H9 (cell line): ENCODE measurements around the gene DMRT1. TPM values are rescaled to one million over a fixed set of nuclear protein-coding genes. Genes with fewer than 3 reads are reported as not detected.

ENCODE experiments used
- DNase-seq: peaks from one replicate; pipeline ENCODE4 v3.0.0-alpha.2; 2017
- H2AFZ ChIP-seq: one replicate; pipeline ENCODE4 v1.6.1; 2013; ENCODE audit warnings: mild to moderate bottlenecking, low read length, control low read depth, moderate library complexity
- H2AK5ac ChIP-seq: 2 replicates; pipeline ENCODE4 v1.6.1; 2013; ENCODE audit warnings: low read length, control low read depth, mixed read lengths; ENCODE audit not compliant: insufficient read length
- H2BK120ac ChIP-seq: one replicate; pipeline ENCODE4 v1.6.1; 2013; ENCODE audit warnings: low read depth, mild to moderate bottlenecking, low read length, control low read depth, inconsistent platforms; ENCODE audit not compliant: poor library complexity, severe bottlenecking
- H2BK12ac ChIP-seq: 2 replicates; pipeline ENCODE4 v1.6.1; 2013; ENCODE audit warnings: low read length, control low read depth, mixed read lengths, low read depth; ENCODE audit not compliant: insufficient read length
- H2BK15ac ChIP-seq: 2 replicates; pipeline ENCODE4 v1.6.1; 2013; ENCODE audit warnings: low read depth, low read length, control low read depth
- H2BK20ac ChIP-seq: one replicate; pipeline ENCODE4 v1.6.1; 2013; ENCODE audit warnings: low read depth, mild to moderate bottlenecking, low read length, control low read depth, inconsistent platforms; ENCODE audit not compliant: poor library complexity, severe bottlenecking
- H2BK5ac ChIP-seq: 2 replicates; pipeline ENCODE4 v1.6.1; 2013; ENCODE audit warnings: low read length, control low read depth, mixed read lengths; ENCODE audit not compliant: insufficient read length
- H3K14ac ChIP-seq: 2 replicates; pipeline ENCODE4 v1.6.1; 2013; ENCODE audit warnings: low read length, control low read depth; ENCODE audit not compliant: insufficient read depth
- H3K18ac ChIP-seq: 2 replicates; pipeline ENCODE4 v1.6.1; 2013; ENCODE audit warnings: low read depth, mild to moderate bottlenecking, mixed read lengths, low read length, control low read depth; ENCODE audit not compliant: insufficient read length
- H3K23ac ChIP-seq: 2 replicates; pipeline ENCODE4 v1.6.1; 2013; ENCODE audit warnings: low read length, control low read depth, mixed read lengths, low read depth; ENCODE audit not compliant: insufficient read length
- H3K23me2 ChIP-seq: 2 replicates; pipeline ENCODE4 v1.6.1; 2013; ENCODE audit warnings: low read depth, mild to moderate bottlenecking, mixed read lengths, low read length, control low read depth; ENCODE audit not compliant: insufficient read length, poor library complexity, severe bottlenecking
- H3K27ac ChIP-seq: 2 replicates; pipeline ENCODE4 v1.5.1; 2013; ENCODE audit warnings: low read length, control low read depth, mixed read lengths, low read depth; ENCODE audit not compliant: insufficient read length
- H3K27me3 ChIP-seq: 2 replicates; pipeline ENCODE4 v1.6.1; 2013; ENCODE audit warnings: low read length, control low read depth, inconsistent platforms; ENCODE audit not compliant: insufficient read depth
- H3K4ac ChIP-seq: 2 replicates; pipeline ENCODE4 v1.6.1; 2013; ENCODE audit warnings: low read depth, mild to moderate bottlenecking, control low read depth, inconsistent platforms, low read length, moderate library complexity
- H3K4me1 ChIP-seq: 2 replicates; pipeline ENCODE4 v1.6.1; 2013; ENCODE audit warnings: low read length, control low read depth, inconsistent platforms; ENCODE audit not compliant: insufficient read depth
- H3K4me2 ChIP-seq: 2 replicates; pipeline ENCODE4 v1.6.1; 2013; ENCODE audit warnings: low read length, control low read depth, mixed read lengths; ENCODE audit not compliant: insufficient read length, insufficient read depth
- H3K56ac ChIP-seq: 2 replicates; pipeline ENCODE4 v1.6.1; 2013; ENCODE audit warnings: low read depth, mild to moderate bottlenecking, mixed read lengths, low read length, control low read depth; ENCODE audit not compliant: insufficient read length
- H3K79me1 ChIP-seq: 2 replicates; pipeline ENCODE4 v1.6.1; 2013; ENCODE audit warnings: low read depth, mild to moderate bottlenecking, moderate library complexity, low read length, control low read depth, inconsistent platforms; ENCODE audit not compliant: insufficient read depth, poor library complexity, severe bottlenecking
- H3K79me2 ChIP-seq: 2 replicates; pipeline ENCODE4 v1.6.1; 2013; ENCODE audit warnings: low read length, control low read depth, inconsistent platforms; ENCODE audit not compliant: insufficient read depth
- H3K9ac ChIP-seq: 2 replicates; pipeline ENCODE4 v1.6.1; 2013; ENCODE audit warnings: low read length, control low read depth, mixed read lengths; ENCODE audit not compliant: insufficient read length; ENCODE audit errors: extremely low read depth
- H3K9me3 ChIP-seq: one replicate; pipeline ENCODE4 v1.6.1; 2013; ENCODE audit warnings: low read depth, low read length, inconsistent platforms; ENCODE audit not compliant: control insufficient read depth
- H3T11ph ChIP-seq: one replicate; pipeline ENCODE4 v1.6.1; 2013; ENCODE audit warnings: mild to moderate bottlenecking, low read length, control low read depth, inconsistent platforms
- H4K20me1 ChIP-seq: one replicate; pipeline ENCODE4 v1.6.1; 2013; ENCODE audit not compliant: control insufficient read depth, insufficient read length, insufficient read depth
- H4K5ac ChIP-seq: 2 replicates; pipeline ENCODE4 v1.6.1; 2013; ENCODE audit warnings: low read depth, mild to moderate bottlenecking, mixed read lengths, low read length, control low read depth; ENCODE audit not compliant: insufficient read length
- H4K8ac ChIP-seq: replicated peaks from 2 replicates; pipeline ENCODE4 v1.6.1; 2013; ENCODE audit warnings: low read length, control low read depth, mixed read lengths, low read depth; ENCODE audit not compliant: insufficient read length
- H4K91ac ChIP-seq: 2 replicates; pipeline ENCODE4 v1.6.1; 2013; ENCODE audit warnings: low read depth, mild to moderate bottlenecking, moderate library complexity, mixed read lengths, low read length, control low read depth; ENCODE audit not compliant: insufficient read length
- H3K27ac Mint-ChIP-seq, 3 experiments: 2 replicates in 2 of 3; 3 replicates in 1 of 3; pipeline ENCODE4 v1.8.0; 2020 to 2021; ENCODE audit warnings: mixed read lengths in 3 of 3, mild to moderate bottlenecking in 1 of 3, moderate library complexity in 1 of 3
- H3K27me3 Mint-ChIP-seq: 2 replicates; pipeline ENCODE4 v1.8.0; 2021; ENCODE audit warnings: low read depth, mild to moderate bottlenecking, moderate library complexity, mixed read lengths
- H3K36me3 Mint-ChIP-seq, 3 experiments: 2 replicates in 2 of 3; 3 replicates in 1 of 3; pipeline ENCODE4 v1.8.0; 2020 to 2021; ENCODE audit warnings: low read depth in 3 of 3, mixed read lengths in 3 of 3; ENCODE audit not compliant: insufficient read depth in 1 of 3
- H3K4me1 Mint-ChIP-seq, 2 experiments: 2 replicates each; pipeline ENCODE4 v1.8.0; 2020; ENCODE audit warnings: mixed read lengths in 2 of 2
- H3K4me3 Mint-ChIP-seq, 2 experiments: 2 replicates in 1 of 2; 3 replicates in 1 of 2; pipeline ENCODE4 v1.8.0; 2020 to 2021; ENCODE audit warnings: mild to moderate bottlenecking in 2 of 2, mixed read lengths in 2 of 2, moderate library complexity in 1 of 2
- H3K9me3 Mint-ChIP-seq, 2 experiments: 2 replicates in 1 of 2; 3 replicates in 1 of 2; pipeline ENCODE4 v1.8.0; 2020; ENCODE audit warnings: mild to moderate bottlenecking in 2 of 2, mixed read lengths in 2 of 2, moderate library complexity in 1 of 2
- WGBS: extraction: QIAGEN DNeasy Blood & Tissue Kit; methylation state at CpG from one replicate; pipeline ENCODE4 v1.1.7; 2013; ENCODE audit warnings: missing lambda C conversion rate, low lambda C conversion rate, mixed read lengths; ENCODE audit not compliant: insufficient read length; ENCODE audit errors: extremely low coverage; 5-methylcytosine and 5-hydroxymethylcytosine counted together
- total RNA-seq: library from RNA; stranded (reverse); gene quantifications from 2 replicates; pipeline ENCODE4 v1.2.1, GENCODE V29; 2021
- TF ChIP-seq, protein P1 (sequence below): fragments of 200-600 bp; sonication (generic); conservative IDR thresholded peaks from 3 replicates; pipeline ENCODE4 v1.8.0; 2021; ENCODE audit warnings: antibody characterized with exemption, mild to moderate bottlenecking

Gene DMRT1
- total RNA-seq, 1 experiment from 2014 or later = not detected

- Mint-ChIP-seq H3K27ac (no peak overlapping the region), H3K27me3 (peaks cover 87% of the 10 kb centered on the region), H3K4me3 (no peak overlapping the region), H3K4me1 (peaks cover 0 to 1% of the 10 kb centered on the region in 2 experiments; a peak in 3 of 4 replicates), H3K9me3 (no peaks in the 10 kb centered on the region; a peak in 1 of 5 replicates), H3K36me3 (no peaks in the 10 kb centered on the region)
- H3K4ac ChIP-seq = no peak overlapping the region
- H3K79me1 ChIP-seq = no peaks in the 10 kb centered on the region
- H3K23ac ChIP-seq = no peak overlapping the region
- no peak overlapping the region for H2AFZ ChIP-seq
- no peaks in the 10 kb centered on the region for H4K20me1 ChIP-seq
- no peak overlapping the region for H2BK15ac ChIP-seq
- no peaks in the 10 kb centered on the region for H3K23me2 ChIP-seq
- H3K4me1 ChIP-seq = no peaks in the 10 kb centered on the region
- no peak overlapping the region for H2BK120ac ChIP-seq
- H3K27me3 ChIP-seq = no peaks in the 10 kb centered on the region; the same call in 1 of the 2 replicates
- no peaks in the 10 kb centered on the region for H3K79me2 ChIP-seq
- H3K18ac ChIP-seq = no peak overlapping the region
- no peak overlapping the region for H2BK5ac ChIP-seq
- no peak overlapping the region for H4K91ac ChIP-seq
- no peaks in the 10 kb centered on the region for H3K9me3 ChIP-seq
- no peak overlapping the region for H3K9ac ChIP-seq
- no peak overlapping the region for H3K4me2 ChIP-seq
- no peak overlapping the region for H2BK20ac ChIP-seq
- no peak overlapping the region for H2BK12ac ChIP-seq
- no CpG with 5 or more reads among the region's 4 CpGs for WGBS
- no peak for DNase-seq
- no peak overlapping the region for H4K5ac ChIP-seq
- no peak overlapping the region for H3K14ac ChIP-seq
- H2AK5ac ChIP-seq = no peak overlapping the region
- H4K8ac ChIP-seq = no peak overlapping the region
- TF ChIP-seq, protein P1, sequence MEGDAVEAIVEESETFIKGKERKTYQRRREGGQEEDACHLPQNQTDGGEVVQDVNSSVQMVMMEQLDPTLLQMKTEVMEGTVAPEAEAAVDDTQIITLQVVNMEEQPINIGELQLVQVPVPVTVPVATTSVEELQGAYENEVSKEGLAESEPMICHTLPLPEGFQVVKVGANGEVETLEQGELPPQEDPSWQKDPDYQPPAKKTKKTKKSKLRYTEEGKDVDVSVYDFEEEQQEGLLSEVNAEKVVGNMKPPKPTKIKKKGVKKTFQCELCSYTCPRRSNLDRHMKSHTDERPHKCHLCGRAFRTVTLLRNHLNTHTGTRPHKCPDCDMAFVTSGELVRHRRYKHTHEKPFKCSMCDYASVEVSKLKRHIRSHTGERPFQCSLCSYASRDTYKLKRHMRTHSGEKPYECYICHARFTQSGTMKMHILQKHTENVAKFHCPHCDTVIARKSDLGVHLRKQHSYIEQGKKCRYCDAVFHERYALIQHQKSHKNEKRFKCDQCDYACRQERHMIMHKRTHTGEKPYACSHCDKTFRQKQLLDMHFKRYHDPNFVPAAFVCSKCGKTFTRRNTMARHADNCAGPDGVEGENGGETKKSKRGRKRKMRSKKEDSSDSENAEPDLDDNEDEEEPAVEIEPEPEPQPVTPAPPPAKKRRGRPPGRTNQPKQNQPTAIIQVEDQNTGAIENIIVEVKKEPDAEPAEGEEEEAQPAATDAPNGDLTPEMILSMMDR = no peak
- no peak overlapping the region for H3K27ac ChIP-seq
- H3K56ac ChIP-seq = no peak overlapping the region
- H3T11ph ChIP-seq = no peak overlapping the region
Measured at GRCh38 chr9:852539-852938, 11.0 kb downstream of the DMRT1 start.
